SK-N-SH treated with all-trans-retinoic acid at 6 μM for 48 hours (cell line): ENCODE data around the gene SIM2.

Experiments used
- ATAC-seq: fragments of 200-7000 bp; cut with Tn5 transposase; 3 replicates; pipeline ENCODE4 v1.9.1; 2020; ENCODE audit warnings: mild to moderate bottlenecking, moderate library complexity
- ARNTL ChIP-seq: fragments of 450-650 bp; formaldehyde crosslinking; IDR thresholded peaks from 2 replicates; pipeline ENCODE4 v1.5.0; 2020; ENCODE audit warnings: low read depth, mild to moderate bottlenecking, moderate library complexity, borderline replicate concordance
- BACH2 ChIP-seq: fragments of 250-450 bp; sonication (Bioruptor Pico); IDR thresholded peaks from 2 replicates; pipeline ENCODE4 v1.9.0; 2021; ENCODE audit warnings: mild to moderate bottlenecking, borderline replicate concordance
- CSDC2 ChIP-seq: fragments of 250-450 bp; sonication (Bioruptor Pico); IDR thresholded peaks from 2 replicates; pipeline ENCODE4 v1.5.0; 2020; ENCODE audit warnings: mild to moderate bottlenecking, moderate library complexity
- ESRRG ChIP-seq: fragments of 250-450 bp; sonication (Bioruptor Pico); IDR thresholded peaks from 2 replicates; pipeline ENCODE4 v1.6.1; 2021; ENCODE audit warnings: mild to moderate bottlenecking
- GLIS3 ChIP-seq: fragments of 250-450 bp; sonication (Bioruptor Pico); IDR thresholded peaks from 2 replicates; pipeline ENCODE4 v1.5.0; 2020; ENCODE audit warnings: mild to moderate bottlenecking, moderate library complexity
- OSR1 ChIP-seq: fragments of 250-450 bp; sonication (Bioruptor Pico); IDR thresholded peaks from 2 replicates; pipeline ENCODE4 v1.8.0; 2022; ENCODE audit warnings: moderate library complexity, mild to moderate bottlenecking, inconsistent platforms
- PPARA ChIP-seq: fragments of 250-450 bp; sonication (Bioruptor Pico); IDR thresholded peaks from 2 replicates; pipeline ENCODE4 v1.5.0; 2020; ENCODE audit warnings: mild to moderate bottlenecking, borderline replicate concordance
- SNAI2 ChIP-seq: fragments of 250-450 bp; sonication (Bioruptor Pico); IDR thresholded peaks from 2 replicates; pipeline ENCODE4 v1.5.0; 2020; ENCODE audit warnings: mild to moderate bottlenecking, moderate library complexity
- TCF4 ChIP-seq: fragments of 250-450 bp; sonication (Bioruptor Pico); IDR thresholded peaks from 2 replicates; pipeline ENCODE4 v1.8.0; 2021; ENCODE audit warnings: mild to moderate bottlenecking, moderate library complexity, borderline replicate concordance
- TOX ChIP-seq: fragments of 250-450 bp; sonication (Bioruptor Pico); IDR thresholded peaks from 2 replicates; pipeline ENCODE4 v1.8.0; 2021; ENCODE audit warnings: mild to moderate bottlenecking, moderate library complexity, borderline replicate concordance
- TSHZ2 ChIP-seq: fragments of 250-450 bp; sonication (Bioruptor Pico); IDR thresholded peaks from 2 replicates; pipeline ENCODE4 v1.5.0; 2020; ENCODE audit warnings: mild to moderate bottlenecking, moderate library complexity
- ZC3H10 ChIP-seq: fragments of 250-450 bp; sonication (Bioruptor Pico); IDR thresholded peaks from 2 replicates; pipeline ENCODE4 v1.5.1; 2021; ENCODE audit warnings: mild to moderate bottlenecking, moderate library complexity
- ZFP3 ChIP-seq: fragments of 250-450 bp; sonication (Bioruptor Pico); IDR thresholded peaks from 2 replicates; pipeline ENCODE4 v1.5.0; 2020; ENCODE audit warnings: mild to moderate bottlenecking, moderate library complexity
- ZFP30 ChIP-seq: fragments of 450-650 bp; formaldehyde crosslinking; IDR thresholded peaks from 2 replicates; pipeline ENCODE4 v1.5.0; 2022; ENCODE audit warnings: mild to moderate bottlenecking, moderate library complexity
- ZNF565 ChIP-seq: fragments of 450-650 bp; formaldehyde crosslinking; conservative IDR thresholded peaks from 2 replicates; pipeline ENCODE4 v1.5.0; 2020; ENCODE audit warnings: low read depth, mild to moderate bottlenecking, moderate library complexity
- ZNF70 ChIP-seq: fragments of 450-650 bp; formaldehyde crosslinking; IDR thresholded peaks from 2 replicates; pipeline ENCODE4 v1.5.0; 2020; ENCODE audit warnings: mild to moderate bottlenecking, moderate library complexity
- TF ChIP-seq, protein P1 (sequence below): fragments of 250-450 bp; sonication (Bioruptor Pico); IDR thresholded peaks from 2 replicates; pipeline ENCODE4 v1.5.1; 2020; ENCODE audit warnings: low read depth, mild to moderate bottlenecking, moderate library complexity
- TF ChIP-seq, protein P2 (sequence below): fragments of 250-450 bp; sonication (Bioruptor Pico); IDR thresholded peaks from 2 replicates; pipeline ENCODE4 v1.8.0; 2020; ENCODE audit warnings: mild to moderate bottlenecking, moderate library complexity, borderline replicate concordance
- TF ChIP-seq, protein P3 (sequence below): fragments of 250-450 bp; sonication (Bioruptor Pico); IDR thresholded peaks from 2 replicates; pipeline ENCODE4 v1.5.1; 2021; ENCODE audit warnings: mild to moderate bottlenecking, moderate library complexity
- TF ChIP-seq, protein P4 (sequence below): fragments of 250-450 bp; sonication (Bioruptor Pico); IDR thresholded peaks from 2 replicates; pipeline ENCODE4 v1.8.0; 2021; ENCODE audit warnings: low read depth, mild to moderate bottlenecking, moderate library complexity, borderline replicate concordance

SIM2 gene

DNA sequence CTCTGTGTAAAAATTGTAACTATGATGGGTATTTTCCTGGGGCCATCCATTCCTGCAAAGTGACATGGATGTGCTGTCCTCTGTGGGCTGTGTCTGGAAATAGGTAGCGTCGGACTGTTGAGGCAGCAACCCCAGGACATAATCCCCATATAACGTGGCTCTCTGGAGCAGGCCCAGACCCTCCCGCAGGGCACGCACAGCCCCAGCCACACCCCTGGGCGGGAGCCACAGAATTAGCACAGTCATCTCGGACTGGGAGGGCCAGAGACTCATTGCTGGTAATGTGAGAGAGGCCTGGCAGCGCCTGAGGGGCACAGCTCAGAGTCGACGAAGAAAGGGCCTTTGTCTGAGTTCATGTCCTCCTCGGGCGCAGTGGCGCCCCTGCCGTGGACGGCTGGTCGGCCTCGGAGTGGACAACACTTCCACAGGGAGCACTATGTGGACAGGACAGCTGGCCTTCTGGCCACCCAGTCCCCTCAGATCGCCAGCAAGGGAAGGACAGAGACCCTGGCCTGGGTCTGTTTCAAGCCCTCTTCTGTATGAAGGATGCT, 20.1 kb downstream of the SIM2 start:
- TF ChIP-seq SNAI2 (no peak), GLIS3 (CRISPR knock-in tag) (no peak), TOX (no peak), ARNTL (CRISPR knock-in tag) (no peak), TCF4 (CRISPR knock-in tag) (no peak), ZNF565 (CRISPR knock-in tag) (no peak), ZC3H10 (no peak), BACH2 (CRISPR knock-in tag) (no peak), ZFP3 (CRISPR knock-in tag) (no peak), CSDC2 (no peak), PPARA (no peak)
- TF ChIP-seq, protein P1, sequence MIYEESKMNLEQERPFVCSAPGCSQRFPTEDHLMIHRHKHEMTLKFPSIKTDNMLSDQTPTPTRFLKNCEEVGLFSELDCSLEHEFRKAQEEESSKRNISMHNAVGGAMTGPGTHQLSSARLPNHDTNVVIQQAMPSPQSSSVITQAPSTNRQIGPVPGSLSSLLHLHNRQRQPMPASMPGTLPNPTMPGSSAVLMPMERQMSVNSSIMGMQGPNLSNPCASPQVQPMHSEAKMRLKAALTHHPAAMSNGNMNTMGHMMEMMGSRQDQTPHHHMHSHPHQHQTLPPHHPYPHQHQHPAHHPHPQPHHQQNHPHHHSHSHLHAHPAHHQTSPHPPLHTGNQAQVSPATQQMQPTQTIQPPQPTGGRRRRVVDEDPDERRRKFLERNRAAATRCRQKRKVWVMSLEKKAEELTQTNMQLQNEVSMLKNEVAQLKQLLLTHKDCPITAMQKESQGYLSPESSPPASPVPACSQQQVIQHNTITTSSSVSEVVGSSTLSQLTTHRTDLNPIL (CRISPR knock-in tag), result no peak
- TF ChIP-seq, protein P2, sequence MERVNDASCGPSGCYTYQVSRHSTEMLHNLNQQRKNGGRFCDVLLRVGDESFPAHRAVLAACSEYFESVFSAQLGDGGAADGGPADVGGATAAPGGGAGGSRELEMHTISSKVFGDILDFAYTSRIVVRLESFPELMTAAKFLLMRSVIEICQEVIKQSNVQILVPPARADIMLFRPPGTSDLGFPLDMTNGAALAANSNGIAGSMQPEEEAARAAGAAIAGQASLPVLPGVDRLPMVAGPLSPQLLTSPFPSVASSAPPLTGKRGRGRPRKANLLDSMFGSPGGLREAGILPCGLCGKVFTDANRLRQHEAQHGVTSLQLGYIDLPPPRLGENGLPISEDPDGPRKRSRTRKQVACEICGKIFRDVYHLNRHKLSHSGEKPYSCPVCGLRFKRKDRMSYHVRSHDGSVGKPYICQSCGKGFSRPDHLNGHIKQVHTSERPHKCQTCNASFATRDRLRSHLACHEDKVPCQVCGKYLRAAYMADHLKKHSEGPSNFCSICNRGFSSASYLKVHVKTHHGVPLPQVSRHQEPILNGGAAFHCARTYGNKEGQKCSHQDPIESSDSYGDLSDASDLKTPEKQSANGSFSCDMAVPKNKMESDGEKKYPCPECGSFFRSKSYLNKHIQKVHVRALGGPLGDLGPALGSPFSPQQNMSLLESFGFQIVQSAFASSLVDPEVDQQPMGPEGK (CRISPR knock-in tag), result no peak
- ATAC-seq, result no peak; the same call in 2 of the 3 replicates

- TF ChIP-seq ZNF70 (CRISPR knock-in tag), result no peak
- ATAC-seq, result no peak
Observed at GRCh38 chr21:36719614-36720013, 20.7 kb downstream of the SIM2 start.

GRCh38 chr21:36721817-36722216, 22.9 kb downstream of the SIM2 start:
- ATAC-seq, result no peak
- TF ChIP-seq SNAI2, result no peak
- TF ChIP-seq TSHZ2 (CRISPR knock-in tag), result no peak
- no peak for TF ChIP-seq PPARA
- TF ChIP-seq, protein P1 (CRISPR knock-in tag), result no peak
- no peak for TF ChIP-seq ZC3H10
- TF ChIP-seq CSDC2, result no peak

- no peak for ATAC-seq
- TF ChIP-seq OSR1 (CRISPR knock-in tag) (no peak), ZNF70 (CRISPR knock-in tag) (no peak), GLIS3 (CRISPR knock-in tag) (no peak), TOX (no peak), PPARA (no peak), ZFP3 (CRISPR knock-in tag) (no peak), ZFP30 (CRISPR knock-in tag) (no peak), SNAI2 (no peak), ESRRG (CRISPR knock-in tag) (no peak), ZC3H10 (no peak), ARNTL (CRISPR knock-in tag) (no peak), CSDC2 (no peak)
- TF ChIP-seq, protein P3, sequence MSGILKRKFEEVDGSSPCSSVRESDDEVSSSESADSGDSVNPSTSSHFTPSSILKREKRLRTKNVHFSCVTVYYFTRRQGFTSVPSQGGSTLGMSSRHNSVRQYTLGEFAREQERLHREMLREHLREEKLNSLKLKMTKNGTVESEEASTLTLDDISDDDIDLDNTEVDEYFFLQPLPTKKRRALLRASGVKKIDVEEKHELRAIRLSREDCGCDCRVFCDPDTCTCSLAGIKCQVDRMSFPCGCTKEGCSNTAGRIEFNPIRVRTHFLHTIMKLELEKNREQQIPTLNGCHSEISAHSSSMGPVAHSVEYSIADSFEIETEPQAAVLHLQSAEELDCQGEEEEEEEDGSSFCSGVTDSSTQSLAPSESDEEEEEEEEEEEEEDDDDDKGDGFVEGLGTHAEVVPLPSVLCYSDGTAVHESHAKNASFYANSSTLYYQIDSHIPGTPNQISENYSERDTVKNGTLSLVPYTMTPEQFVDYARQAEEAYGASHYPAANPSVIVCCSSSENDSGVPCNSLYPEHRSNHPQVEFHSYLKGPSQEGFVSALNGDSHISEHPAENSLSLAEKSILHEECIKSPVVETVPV, result no peak
- TF ChIP-seq, protein P4, sequence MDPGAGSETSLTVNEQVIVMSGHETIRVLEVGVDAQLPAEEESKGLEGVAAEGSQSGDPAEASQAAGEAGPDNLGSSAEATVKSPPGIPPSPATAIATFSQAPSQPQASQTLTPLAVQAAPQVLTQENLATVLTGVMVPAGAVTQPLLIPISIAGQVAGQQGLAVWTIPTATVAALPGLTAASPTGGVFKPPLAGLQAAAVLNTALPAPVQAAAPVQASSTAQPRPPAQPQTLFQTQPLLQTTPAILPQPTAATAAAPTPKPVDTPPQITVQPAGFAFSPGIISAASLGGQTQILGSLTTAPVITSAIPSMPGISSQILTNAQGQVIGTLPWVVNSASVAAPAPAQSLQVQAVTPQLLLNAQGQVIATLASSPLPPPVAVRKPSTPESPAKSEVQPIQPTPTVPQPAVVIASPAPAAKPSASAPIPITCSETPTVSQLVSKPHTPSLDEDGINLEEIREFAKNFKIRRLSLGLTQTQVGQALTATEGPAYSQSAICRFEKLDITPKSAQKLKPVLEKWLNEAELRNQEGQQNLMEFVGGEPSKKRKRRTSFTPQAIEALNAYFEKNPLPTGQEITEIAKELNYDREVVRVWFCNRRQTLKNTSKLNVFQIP, result no peak
- TF ChIP-seq, protein P2 (CRISPR knock-in tag), result no peak
Observed at GRCh38 chr21:36722370-36723368, 23.8 kb downstream of the SIM2 start.
